ENCODE measurements around the gene SLC6A12. TPM values are rescaled to one million over a fixed set of nuclear protein-coding genes. Genes with fewer than 3 reads are reported as not detected.

The SLC6A12 gene
- total RNA-seq, 1 experiment from 2014 or later, result not detected

GRCh38 chr12:215116-215515 is 1.2 kb upstream of the SLC6A12 start:
- H3K4me3 ChIP-seq, result no peak overlapping the region
- no peaks in the 10 kb centered on the region for H3K36me3 ChIP-seq
- H3K27me3 ChIP-seq, result peaks cover 41% of the 10 kb centered on the region
- no peak for DNase-seq
- H3K9me3 ChIP-seq (replicated peaks), result no peaks in the 10 kb centered on the region
- no peak overlapping the region for H3K27ac ChIP-seq
- H3K4me1 ChIP-seq, result no peaks in the 10 kb centered on the region

DNA sequence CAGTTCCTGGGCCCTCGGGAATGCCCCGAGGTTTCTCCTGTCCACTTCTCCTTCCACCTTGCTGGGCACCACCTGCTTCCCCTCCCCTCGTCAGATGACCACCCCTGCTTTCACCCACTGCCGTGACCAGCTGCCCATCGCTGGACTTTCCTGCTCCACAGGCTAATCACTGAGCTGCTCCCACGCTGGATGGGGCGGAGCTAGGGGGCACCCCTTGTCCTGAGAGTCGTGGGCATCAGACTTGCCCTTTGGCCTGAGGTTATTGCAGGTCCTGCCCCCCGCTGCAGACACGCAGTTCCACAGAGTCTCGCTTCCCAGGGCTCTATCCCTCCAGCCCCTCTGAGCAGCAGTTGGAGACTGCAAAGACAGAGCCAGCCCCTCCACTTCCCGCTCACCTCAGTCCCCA is 427 bp downstream of the SLC6A12 start:
- no peak overlapping the region for H3K4me3 ChIP-seq
- H3K36me3 ChIP-seq, result no peaks in the 10 kb centered on the region
- H3K9me3 ChIP-seq (replicated peaks), result no peaks in the 10 kb centered on the region
- no peak overlapping the region for H3K27ac ChIP-seq
- no peak for DNase-seq
- H3K4me1 ChIP-seq, result no peaks in the 10 kb centered on the region
- peaks cover 49% of the 10 kb centered on the region for H3K27me3 ChIP-seq

- Histone ChIP-seq H3K36me3 (no peaks in the 10 kb centered on the region), H3K27me3 (peaks cover 52% of the 10 kb centered on the region), H3K27ac (no peak overlapping the region), H3K4me1 (no peaks in the 10 kb centered on the region), H3K9me3 (replicated peaks) (no peaks in the 10 kb centered on the region), H3K4me3 (no peak overlapping the region)
- DNase-seq, result no peak
Observed at GRCh38 chr12:212715-213526, 1.0 kb downstream of the SLC6A12 start.

GRCh38 chr12:212415-212714 is 1.6 kb downstream of the SLC6A12 start:
- Histone ChIP-seq H3K27ac (no peak overlapping the region), H3K9me3 (replicated peaks) (no peaks in the 10 kb centered on the region), H3K4me3 (no peak overlapping the region), H3K36me3 (no peaks in the 10 kb centered on the region), H3K27me3 (peaks cover 56% of the 10 kb centered on the region), H3K4me1 (no peaks in the 10 kb centered on the region)
- DNase-seq, result no peak

DNA sequence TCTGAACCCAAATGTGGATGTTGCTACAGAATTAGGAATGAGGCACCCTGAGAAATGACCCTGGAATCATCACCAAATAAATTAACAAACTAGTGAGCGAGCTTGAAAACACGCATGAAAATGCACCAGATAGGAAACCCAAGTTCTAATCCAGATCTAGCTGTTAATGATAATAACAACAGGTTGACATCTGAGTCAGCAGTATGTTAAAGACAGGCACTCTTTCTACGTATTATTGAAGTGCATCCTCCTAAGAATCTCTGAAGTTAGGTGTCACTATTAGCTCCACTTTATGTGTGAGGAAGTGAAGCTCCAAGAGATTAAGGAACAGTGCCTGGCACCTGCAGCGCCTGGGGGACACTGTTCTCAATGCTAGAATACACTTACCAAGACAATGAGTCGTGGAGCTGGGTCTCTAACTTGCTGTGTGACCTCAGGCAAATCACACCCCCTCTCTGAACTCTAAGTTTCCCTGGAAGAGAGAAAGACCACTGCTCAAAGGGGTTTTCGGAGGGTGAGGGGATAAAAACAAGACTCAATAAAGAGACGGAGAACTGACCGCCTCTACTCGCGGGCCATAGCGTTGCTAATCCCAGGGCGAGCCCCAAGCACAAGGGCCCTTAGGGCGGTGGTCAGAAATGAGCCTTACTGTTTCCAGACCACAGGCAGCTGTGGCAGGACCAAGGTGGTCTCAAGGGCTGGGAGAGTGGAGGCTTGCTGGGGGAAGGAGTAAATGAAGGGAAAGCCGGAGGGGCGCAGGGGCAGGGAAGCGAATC is 2.1 kb downstream of the SLC6A12 start:
- Histone ChIP-seq H3K36me3 (no peaks in the 10 kb centered on the region), H3K27me3 (peaks cover 57% of the 10 kb centered on the region), H3K9me3 (replicated peaks) (no peaks in the 10 kb centered on the region), H3K4me3 (no peak overlapping the region), H3K27ac (no peak overlapping the region), H3K4me1 (no peaks in the 10 kb centered on the region)
- DNase-seq, result no peak

DNA sequence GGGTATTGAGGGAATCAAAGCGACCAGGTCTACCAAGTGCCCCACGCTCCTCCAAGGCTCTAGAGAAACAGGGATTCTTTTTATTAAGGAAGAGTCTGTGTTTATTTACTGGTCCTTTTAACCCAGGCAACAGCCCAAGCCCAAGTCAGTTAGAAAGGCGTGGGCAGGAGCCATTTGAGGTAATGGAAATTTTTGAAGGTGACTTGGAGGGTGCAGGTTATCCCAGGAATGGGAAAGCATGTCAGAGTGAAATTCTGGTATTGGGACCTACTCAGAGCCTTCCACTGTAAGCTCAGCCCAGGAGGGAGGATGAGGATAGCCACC is 2.9 kb downstream of the SLC6A12 start:
- DNase-seq, result no peak
- no peak overlapping the region for H3K4me3 ChIP-seq
- no peaks in the 10 kb centered on the region for H3K4me1 ChIP-seq
- H3K27ac ChIP-seq, result no peak overlapping the region
- H3K27me3 ChIP-seq, result peaks cover 57% of the 10 kb centered on the region
- no peaks in the 10 kb centered on the region for H3K9me3 ChIP-seq (replicated peaks)
- no peaks in the 10 kb centered on the region for H3K36me3 ChIP-seq

DNA sequence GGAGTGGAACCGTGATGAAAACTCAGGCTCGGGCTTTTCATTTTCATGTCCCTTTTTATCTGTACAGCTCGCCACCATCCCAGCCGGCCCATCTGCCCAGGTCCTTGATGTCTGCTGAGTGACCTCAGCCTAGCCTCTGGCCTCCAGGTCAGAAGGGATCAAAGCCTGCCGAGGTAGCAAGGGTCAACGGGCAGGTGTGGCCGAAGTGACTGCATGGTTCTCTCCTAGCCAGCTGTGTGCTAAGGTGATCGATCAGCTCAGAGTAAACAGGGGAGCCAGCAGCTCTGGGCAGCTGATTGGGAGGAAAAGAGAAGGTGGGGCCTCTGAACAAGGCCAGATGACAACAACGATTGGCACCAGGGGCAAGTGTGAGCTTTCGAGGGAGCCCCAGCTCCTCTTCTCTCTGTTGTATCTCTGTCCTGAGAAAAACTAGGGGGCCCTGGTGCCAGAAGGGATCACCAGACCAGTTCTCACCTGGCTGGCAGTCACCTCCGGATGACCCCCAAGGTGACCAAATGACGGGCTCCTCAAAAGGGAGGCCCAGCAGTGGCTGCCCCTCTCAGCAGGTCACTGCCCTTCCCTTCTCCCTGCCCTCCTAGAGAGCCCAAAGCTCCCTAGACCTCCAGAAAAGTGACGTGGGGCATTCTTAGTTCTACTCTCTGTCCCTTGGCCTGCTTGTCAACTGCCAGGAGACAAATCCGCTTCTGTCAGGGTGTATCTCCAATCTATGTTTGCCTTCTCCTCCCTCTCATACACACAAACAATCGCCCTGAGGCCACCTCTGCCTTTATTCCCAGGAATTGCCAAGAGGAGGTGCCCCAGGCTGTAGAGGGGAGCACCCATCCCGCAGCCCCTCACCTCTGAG is 3.4 kb downstream of the SLC6A12 start:
- Histone ChIP-seq H3K4me3 (no peak overlapping the region), H3K9me3 (replicated peaks) (no peaks in the 10 kb centered on the region), H3K4me1 (no peaks in the 10 kb centered on the region), H3K27ac (no peak overlapping the region), H3K27me3 (peaks cover 56% of the 10 kb centered on the region), H3K36me3 (no peaks in the 10 kb centered on the region)
- no peak for DNase-seq

DNA sequence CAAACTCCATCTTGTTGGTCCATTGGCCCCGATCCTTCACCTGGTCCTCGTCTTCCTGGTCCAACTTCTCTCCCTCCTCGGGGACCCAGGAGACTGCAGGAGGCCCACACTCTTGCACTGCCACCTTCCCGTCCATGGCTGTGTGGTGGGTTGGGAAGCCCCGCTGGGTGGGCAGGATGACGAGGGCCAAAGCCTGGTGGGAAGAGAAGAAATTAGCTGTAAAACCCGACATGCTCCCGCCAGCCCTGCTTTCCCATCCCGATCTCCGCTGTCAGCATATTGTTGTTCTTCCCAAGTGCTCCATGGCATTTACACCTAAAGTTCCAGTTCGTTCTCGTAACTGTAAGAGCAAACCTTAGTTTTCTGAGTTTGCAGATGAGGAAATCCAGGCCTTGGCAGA is 4.1 kb downstream of the SLC6A12 start:
- H3K4me3 ChIP-seq, result no peak overlapping the region
- no peaks in the 10 kb centered on the region for H3K4me1 ChIP-seq
- peaks cover 49% of the 10 kb centered on the region for H3K27me3 ChIP-seq
- no peak for DNase-seq
- H3K27ac ChIP-seq, result no peak overlapping the region
- no peaks in the 10 kb centered on the region for H3K9me3 ChIP-seq (replicated peaks)
- no peaks in the 10 kb centered on the region for H3K36me3 ChIP-seq

- no peaks in the 10 kb centered on the region for H3K36me3 ChIP-seq
- no peak overlapping the region for H3K4me3 ChIP-seq
- no peak overlapping the region for H3K27ac ChIP-seq
- H3K9me3 ChIP-seq (replicated peaks), result no peaks in the 10 kb centered on the region
- no peak for DNase-seq
- no peaks in the 10 kb centered on the region for H3K4me1 ChIP-seq
- peaks cover 44% of the 10 kb centered on the region for H3K27me3 ChIP-seq
Observed at GRCh38 chr12:209246-209645, 4.7 kb downstream of the SLC6A12 start.

DNA sequence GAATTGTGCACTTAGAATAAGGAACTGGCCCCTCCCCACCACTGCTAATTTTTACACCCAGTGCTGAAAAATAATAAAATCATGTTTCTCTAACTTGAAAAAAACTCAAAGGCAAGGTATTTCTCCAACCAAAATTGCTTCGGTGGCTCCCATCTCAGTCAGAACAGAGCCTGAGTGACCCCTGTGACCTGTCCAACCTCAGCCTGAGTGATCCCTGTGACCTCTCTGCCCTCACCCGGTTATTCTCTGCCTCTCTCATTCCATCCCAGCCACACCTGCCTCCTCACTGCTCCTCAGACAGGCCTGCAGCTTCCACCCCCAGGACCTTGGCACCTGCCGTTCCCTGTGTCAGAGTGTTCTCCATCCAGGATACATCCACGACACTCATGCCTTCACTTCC is 5.1 kb downstream of the SLC6A12 start:
- Histone ChIP-seq H3K4me1 (no peaks in the 10 kb centered on the region), H3K36me3 (no peaks in the 10 kb centered on the region), H3K27me3 (peaks cover 41% of the 10 kb centered on the region), H3K9me3 (replicated peaks) (no peaks in the 10 kb centered on the region), H3K27ac (no peak overlapping the region), H3K4me3 (no peak overlapping the region)
- no peak for DNase-seq

DNA sequence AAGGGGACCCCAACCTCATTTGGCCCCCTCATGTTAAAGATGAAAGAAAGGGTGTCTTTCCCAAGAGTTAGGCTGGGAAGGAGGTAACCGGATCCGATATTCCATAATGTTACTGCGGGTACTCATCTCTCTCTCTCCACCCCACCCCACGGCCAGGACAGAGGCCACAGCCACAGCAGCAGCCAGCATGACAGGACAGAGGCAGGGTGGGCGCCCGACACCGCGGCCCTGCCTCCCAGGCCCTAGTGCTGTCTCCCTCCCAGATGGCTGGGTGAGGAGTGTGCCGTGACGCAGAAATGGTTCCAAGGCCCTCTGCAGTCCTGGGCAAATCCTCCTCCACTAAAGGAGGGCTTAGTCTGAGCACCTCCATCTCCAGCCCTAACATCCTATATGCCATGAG is 6.2 kb downstream of the SLC6A12 start:
- no peaks in the 10 kb centered on the region for H3K36me3 ChIP-seq
- H3K4me3 ChIP-seq, result no peak overlapping the region
- no peaks in the 10 kb centered on the region for H3K4me1 ChIP-seq
- H3K27ac ChIP-seq, result no peak overlapping the region
- no peaks in the 10 kb centered on the region for H3K9me3 ChIP-seq (replicated peaks)
- H3K27me3 ChIP-seq, result peaks cover 31% of the 10 kb centered on the region
- DNase-seq, result no peak

DNA sequence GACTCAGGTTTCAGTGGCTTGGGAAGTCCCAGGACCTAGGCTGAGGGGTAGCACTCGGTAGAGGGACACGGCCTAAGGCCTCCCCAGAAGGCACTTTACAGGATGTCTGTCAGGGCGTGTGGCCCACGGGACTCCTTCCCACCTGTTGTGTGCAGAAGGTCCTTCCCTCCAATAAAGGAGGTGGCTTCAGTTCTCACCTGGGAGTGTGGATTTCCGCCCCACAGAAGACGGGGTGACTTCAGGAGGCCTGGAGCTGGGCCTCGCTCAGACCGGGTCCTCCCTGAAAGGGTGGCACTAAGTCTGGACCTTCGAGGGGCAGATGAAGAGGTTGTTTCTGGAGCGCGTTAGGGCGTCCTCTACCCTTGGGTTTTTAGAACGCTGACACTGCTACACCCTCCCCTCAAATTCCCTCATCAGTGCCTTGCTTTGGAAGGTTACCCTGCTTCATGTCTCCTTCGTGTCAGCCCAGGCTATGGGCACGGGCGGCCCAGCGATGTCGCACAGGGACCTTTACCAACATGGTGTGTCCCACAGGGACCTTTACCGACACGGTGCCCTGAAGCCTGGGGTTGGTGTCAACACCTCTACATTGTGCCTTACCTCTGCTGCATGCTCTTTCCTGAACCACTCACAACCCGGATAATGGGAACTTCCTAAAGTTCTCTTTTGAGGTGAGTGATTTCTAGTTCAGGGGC is 7.1 kb downstream of the SLC6A12 start:
- H3K27ac ChIP-seq, result no peak overlapping the region
- no peaks in the 10 kb centered on the region for H3K4me1 ChIP-seq
- peaks cover 23% of the 10 kb centered on the region for H3K27me3 ChIP-seq
- no peaks in the 10 kb centered on the region for H3K9me3 ChIP-seq (replicated peaks)
- H3K36me3 ChIP-seq, result no peaks in the 10 kb centered on the region
- DNase-seq, result no peak
- H3K4me3 ChIP-seq, result no peak overlapping the region

DNA sequence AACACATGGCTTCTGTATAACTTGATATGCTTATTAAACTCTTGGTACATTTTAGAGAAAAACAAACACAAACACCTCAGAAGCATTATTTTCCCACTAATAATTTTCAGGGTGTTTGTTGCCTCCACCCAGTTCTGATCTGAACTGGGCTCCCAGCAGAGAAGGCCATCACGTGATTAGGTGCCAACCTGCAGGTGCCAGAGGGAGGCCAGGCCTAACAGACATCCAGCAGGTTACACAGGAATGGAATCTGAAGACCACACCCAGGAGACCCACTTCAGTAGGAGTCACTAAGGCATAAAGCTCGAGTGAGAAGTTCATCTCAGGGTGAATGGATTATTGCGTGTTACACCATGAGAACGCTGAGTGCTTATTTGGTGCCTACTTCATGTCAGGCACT is 8.9 kb downstream of the SLC6A12 start:
- H3K9me3 ChIP-seq (replicated peaks), result no peaks in the 10 kb centered on the region
- no peak overlapping the region for H3K4me3 ChIP-seq
- DNase-seq, result no peak
- H3K27ac ChIP-seq, result no peak overlapping the region
- peaks cover 17% of the 10 kb centered on the region for H3K27me3 ChIP-seq
- H3K4me1 ChIP-seq, result no peaks in the 10 kb centered on the region
- H3K36me3 ChIP-seq, result no peaks in the 10 kb centered on the region

- H3K4me1 ChIP-seq, result no peaks in the 10 kb centered on the region
- DNase-seq, result no peak
- H3K27ac ChIP-seq, result no peak overlapping the region
- H3K4me3 ChIP-seq, result no peak overlapping the region
- no peaks in the 10 kb centered on the region for H3K36me3 ChIP-seq
- peaks cover 14% of the 10 kb centered on the region for H3K27me3 ChIP-seq
- H3K9me3 ChIP-seq (replicated peaks), result no peaks in the 10 kb centered on the region
Observed at GRCh38 chr12:204261-204678, 9.7 kb downstream of the SLC6A12 start.

All from SJCRH30 (cell line).